WTC11 (cell line): ENCODE measurements around the gene WNT8B. TPM values are rescaled to one million over a fixed set of nuclear protein-coding genes. Genes with fewer than 3 reads are reported as not detected.

Source experiments
- ATAC-seq: fragments of 200-7000 bp; cut with Tn5 transposase; 2 replicates; pipeline ENCODE4 v1.10.0; 2021; ENCODE audit warnings: mild to moderate bottlenecking, moderate library complexity
- CTCF ChIA-PET: fragments of 300-600 bp; sonication (Branson Sonifier 250); formaldehyde crosslinking; loops from one replicate; lab custom pipeline; 2021; ENCODE audit warnings: antibody characterized with exemption; lab: Charles Lee
- POLR2A ChIA-PET: fragments of 350-600 bp; sonication (Branson Sonifier 250); formaldehyde crosslinking; loops from one replicate; lab custom pipeline; 2021; ENCODE audit warnings: antibody characterized with exemption; lab: Charles Lee
- DNase-seq: peaks from one replicate; pipeline ENCODE4 v3.0.0; 2021; ENCODE audit warnings: low spot score
- H3K27ac Mint-ChIP-seq: 2 replicates; pipeline ENCODE4 v1.8.0; 2021; ENCODE audit warnings: mixed read lengths
- H3K27me3 Mint-ChIP-seq: 2 replicates; pipeline ENCODE4 v1.8.0; 2021; ENCODE audit warnings: low read depth, mild to moderate bottlenecking, moderate library complexity, mixed read lengths
- H3K36me3 Mint-ChIP-seq: 2 replicates; pipeline ENCODE4 v1.8.0; 2021; ENCODE audit warnings: mixed read lengths
- H3K4me1 Mint-ChIP-seq: 2 replicates; pipeline ENCODE4 v1.8.0; 2022; ENCODE audit warnings: mixed read lengths
- H3K4me3 Mint-ChIP-seq: 2 replicates; pipeline ENCODE4 v1.8.0; 2021; ENCODE audit warnings: mild to moderate bottlenecking, moderate library complexity, mixed read lengths
- H3K9me3 Mint-ChIP-seq: 2 replicates; pipeline ENCODE4 v1.8.0; 2021; ENCODE audit warnings: mixed read lengths
- CBFB ChIP-seq: sonication (generic); formaldehyde crosslinking; IDR thresholded peaks from 2 replicates; pipeline ENCODE4 v1.8.1; 2022; ENCODE audit warnings: mild to moderate bottlenecking, low read depth, missing genetic modification reagents
- FOXP1 ChIP-seq: sonication (generic); formaldehyde crosslinking; IDR thresholded peaks from 2 replicates; pipeline ENCODE4 v1.8.0; 2022; ENCODE audit warnings: missing genetic modification reagents, mild to moderate bottlenecking, moderate library complexity, borderline replicate concordance
- GTF2I ChIP-seq: fragments of 250-450 bp; sonication (Bioruptor Pico); conservative IDR thresholded peaks from 2 replicates; pipeline ENCODE4 v1.4.0; 2021; ENCODE audit warnings: mild to moderate bottlenecking
- HMGA2 ChIP-seq: fragments of 250-450 bp; sonication (Bioruptor Pico); IDR thresholded peaks from 2 replicates; pipeline ENCODE4 v1.4.0; 2021; ENCODE audit warnings: mild to moderate bottlenecking, moderate library complexity
- JAZF1 ChIP-seq: fragments of 250-450 bp; sonication (Bioruptor Pico); IDR thresholded peaks from 2 replicates; pipeline ENCODE4 v1.9.0; 2021; ENCODE audit warnings: moderate library complexity, mild to moderate bottlenecking, inconsistent platforms
- KAT7 ChIP-seq: sonication (generic); formaldehyde crosslinking; IDR thresholded peaks from 2 replicates; pipeline ENCODE4 v1.8.1; 2023; ENCODE audit warnings: missing genetic modification reagents, mild to moderate bottlenecking, borderline replicate concordance
- MXD4 ChIP-seq: fragments of 250-450 bp; sonication (Bioruptor Pico); IDR thresholded peaks from 2 replicates; pipeline ENCODE4 v1.8.0; 2021; ENCODE audit warnings: mild to moderate bottlenecking, moderate library complexity, borderline replicate concordance
- MYBL2 ChIP-seq: sonication (generic); formaldehyde crosslinking; IDR thresholded peaks from 2 replicates; pipeline ENCODE4 v1.8.1; 2023; ENCODE audit warnings: mild to moderate bottlenecking, moderate library complexity, missing genetic modification reagents
- NFATC4 ChIP-seq: fragments of 250-450 bp; sonication (Bioruptor Pico); IDR thresholded peaks from 2 replicates; pipeline ENCODE4 v1.9.0; 2021; ENCODE audit warnings: mild to moderate bottlenecking
- OVOL2 ChIP-seq: fragments of 250-450 bp; sonication (Bioruptor Pico); IDR thresholded peaks from 2 replicates; pipeline ENCODE4 v1.9.0; 2021; ENCODE audit warnings: mild to moderate bottlenecking, borderline replicate concordance
- SMAD4 ChIP-seq: sonication (generic); formaldehyde crosslinking; IDR thresholded peaks from 2 replicates; pipeline ENCODE4 v1.8.0; 2022; ENCODE audit warnings: mild to moderate bottlenecking, missing genetic modification reagents
- SP1 ChIP-seq: sonication (generic); formaldehyde crosslinking; conservative IDR thresholded peaks from 2 replicates; pipeline ENCODE4 v1.8.1; 2022; ENCODE audit warnings: missing genetic modification reagents
- ZNF138 ChIP-seq: sonication (generic); formaldehyde crosslinking; conservative IDR thresholded peaks from 2 replicates; pipeline ENCODE4 v1.8.1; 2022; ENCODE audit warnings: mild to moderate bottlenecking, moderate library complexity, missing genetic modification reagents
- ZNF671 ChIP-seq: fragments of 250-450 bp; sonication (Bioruptor Pico); IDR thresholded peaks from 2 replicates; pipeline ENCODE4 v1.8.0; 2021; ENCODE audit warnings: mild to moderate bottlenecking
- total RNA-seq: library from RNA; stranded (reverse); gene quantifications from 3 replicates; pipeline ENCODE4 v1.2.3, GENCODE V29; 2021
- TF ChIP-seq, protein P1 (sequence below): sonication (generic); formaldehyde crosslinking; IDR thresholded peaks from 2 replicates; pipeline ENCODE4 v1.8.1; 2022; ENCODE audit warnings: low read depth, missing genetic modification reagents, borderline replicate concordance
- TF ChIP-seq, protein P2 (sequence below): sonication (generic); formaldehyde crosslinking; IDR thresholded peaks from 2 replicates; pipeline ENCODE4 v1.8.1; 2022; ENCODE audit warnings: mild to moderate bottlenecking, moderate library complexity, missing genetic modification reagents
- TF ChIP-seq, protein P3 (sequence below): fragments of 250-450 bp; sonication (Bioruptor Pico); IDR thresholded peaks from 2 replicates; pipeline ENCODE4 v2.1.2; 2022; ENCODE audit warnings: mild to moderate bottlenecking, moderate library complexity
- TF ChIP-seq, protein P4 (sequence below): fragments of 250-450 bp; sonication (Bioruptor Pico); IDR thresholded peaks from 2 replicates; pipeline ENCODE4 v1.9.0; 2021; ENCODE audit warnings: moderate library complexity, mild to moderate bottlenecking, inconsistent platforms, borderline replicate concordance

The WNT8B gene
- total RNA-seq, 1 experiment from 2014 or later, result 0.68 TPM

DNA sequence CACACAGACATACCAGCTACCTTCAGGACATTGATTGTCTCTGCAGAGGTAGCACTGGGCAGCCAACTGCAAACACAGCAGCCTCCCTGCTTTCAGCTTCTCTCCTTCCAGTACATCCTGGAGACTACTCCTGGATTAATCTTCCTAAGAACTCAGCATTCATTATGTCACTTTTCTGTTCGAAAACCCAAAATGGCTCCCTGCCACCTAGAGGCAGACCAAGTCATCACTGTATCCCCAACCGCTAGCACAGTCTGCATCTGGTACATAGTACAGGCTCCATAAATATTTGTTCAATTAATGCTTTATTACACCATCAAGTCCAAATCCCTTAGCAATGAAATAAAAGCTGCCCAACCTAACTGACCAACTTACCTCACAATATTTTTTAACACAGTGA lies 61.8 kb downstream of the WNT8B start:
- CTCF ChIA-PET, result interaction anchor here (3.4 kb wide), 1 partner anchor 11 kb away, joined by 10 read pairs; the partner anchor contains the start of gene HIF1AN

DNA sequence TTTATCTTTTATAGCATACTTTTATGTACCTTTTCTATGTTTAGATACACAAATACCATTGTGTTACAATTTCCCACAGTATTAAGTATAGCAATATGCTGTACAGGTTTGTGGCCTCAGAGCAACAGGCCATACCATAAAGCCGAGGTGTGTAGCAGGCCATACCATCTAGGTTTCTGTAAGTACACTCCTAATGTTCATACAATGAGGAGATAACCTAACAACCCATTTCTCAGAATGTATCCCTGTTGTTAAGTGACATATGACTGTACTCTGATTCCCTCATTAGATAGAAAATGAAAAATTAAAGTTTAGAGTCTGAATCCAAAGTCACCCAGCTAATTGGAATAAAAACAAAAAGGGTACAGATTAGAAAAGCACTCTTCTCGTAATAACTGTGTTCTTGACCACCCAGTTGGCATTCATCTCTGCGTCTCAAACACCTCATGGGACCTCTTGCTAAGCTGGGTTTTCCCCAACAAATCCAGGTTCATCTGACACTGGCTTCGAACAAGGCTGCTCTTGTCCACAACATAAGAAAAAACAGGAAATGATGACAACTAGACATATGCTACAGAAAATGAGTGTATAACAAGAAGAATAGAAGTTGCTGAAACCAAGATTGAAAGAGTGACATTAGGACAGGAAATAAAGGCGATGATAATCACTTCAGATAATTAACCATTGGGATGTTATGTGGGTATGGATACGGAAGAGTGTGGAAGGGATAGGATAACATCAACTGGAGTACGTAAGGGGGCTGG lies 65.5 kb downstream of the WNT8B start:
- peaks cover 13% of the 10 kb centered on the region for H3K4me1 Mint-ChIP-seq
- H3K27ac Mint-ChIP-seq, result no peak overlapping the region
- ATAC-seq, result no peak
- DNase-seq, result no peak
- peak overlapping the region; percentile 99 for H3K4me3 Mint-ChIP-seq
- TF ChIP-seq SP1 (CRISPR knock-in tag), result no peak
- TF ChIP-seq, protein P1, sequence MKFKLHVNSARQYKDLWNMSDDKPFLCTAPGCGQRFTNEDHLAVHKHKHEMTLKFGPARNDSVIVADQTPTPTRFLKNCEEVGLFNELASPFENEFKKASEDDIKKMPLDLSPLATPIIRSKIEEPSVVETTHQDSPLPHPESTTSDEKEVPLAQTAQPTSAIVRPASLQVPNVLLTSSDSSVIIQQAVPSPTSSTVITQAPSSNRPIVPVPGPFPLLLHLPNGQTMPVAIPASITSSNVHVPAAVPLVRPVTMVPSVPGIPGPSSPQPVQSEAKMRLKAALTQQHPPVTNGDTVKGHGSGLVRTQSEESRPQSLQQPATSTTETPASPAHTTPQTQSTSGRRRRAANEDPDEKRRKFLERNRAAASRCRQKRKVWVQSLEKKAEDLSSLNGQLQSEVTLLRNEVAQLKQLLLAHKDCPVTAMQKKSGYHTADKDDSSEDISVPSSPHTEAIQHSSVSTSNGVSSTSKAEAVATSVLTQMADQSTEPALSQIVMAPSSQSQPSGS (CRISPR knock-in tag), result no peak
- TF ChIP-seq OVOL2 (CRISPR knock-in tag), result no peak
- no peak for TF ChIP-seq GTF2I
- no peak for TF ChIP-seq MYBL2 (CRISPR knock-in tag)
- TF ChIP-seq FOXP1 (CRISPR knock-in tag), result no peak
- no peak for TF ChIP-seq SMAD4 (CRISPR knock-in tag)
- no peak for TF ChIP-seq NFATC4 (CRISPR knock-in tag)
- no peak for TF ChIP-seq CBFB (CRISPR knock-in tag)
- no peak for TF ChIP-seq ZNF671 (CRISPR knock-in tag)
- TF ChIP-seq KAT7 (CRISPR knock-in tag), result no peak
- TF ChIP-seq MXD4 (CRISPR knock-in tag), result no peak
- no peak for TF ChIP-seq JAZF1 (CRISPR knock-in tag)
- no peaks in the 10 kb centered on the region for H3K9me3 Mint-ChIP-seq
- no peaks in the 10 kb centered on the region for H3K27me3 Mint-ChIP-seq
- ChIA-PET POLR2A (no interaction called here), CTCF (interaction anchor here (0.6 to 2.7 kb wide), 3 partner anchors 7 to 13 kb away, joined by 3 to 16 read pairs (median 3); partner anchors contain the start of gene HIF1AN)
- peaks cover 26% of the 10 kb centered on the region for H3K36me3 Mint-ChIP-seq

More for the DNA sequence above, 61.8 kb downstream of the WNT8B start:
- TF ChIP-seq, protein P2, sequence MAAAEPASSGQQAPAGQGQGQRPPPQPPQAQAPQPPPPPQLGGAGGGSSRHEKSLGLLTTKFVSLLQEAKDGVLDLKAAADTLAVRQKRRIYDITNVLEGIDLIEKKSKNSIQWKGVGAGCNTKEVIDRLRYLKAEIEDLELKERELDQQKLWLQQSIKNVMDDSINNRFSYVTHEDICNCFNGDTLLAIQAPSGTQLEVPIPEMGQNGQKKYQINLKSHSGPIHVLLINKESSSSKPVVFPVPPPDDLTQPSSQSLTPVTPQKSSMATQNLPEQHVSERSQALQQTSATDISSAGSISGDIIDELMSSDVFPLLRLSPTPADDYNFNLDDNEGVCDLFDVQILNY (CRISPR knock-in tag), result no peak
- peaks cover 26% of the 10 kb centered on the region for H3K36me3 Mint-ChIP-seq
- POLR2A ChIA-PET, result no interaction called here
- no peak overlapping the region for H3K27ac Mint-ChIP-seq
- H3K9me3 Mint-ChIP-seq, result no peaks in the 10 kb centered on the region
- H3K27me3 Mint-ChIP-seq, result peaks cover 15% of the 10 kb centered on the region
- peaks cover 6% of the 10 kb centered on the region for H3K4me1 Mint-ChIP-seq
- no peak for DNase-seq
- no peak overlapping the region for H3K4me3 Mint-ChIP-seq
- ATAC-seq, result no peak

DNA sequence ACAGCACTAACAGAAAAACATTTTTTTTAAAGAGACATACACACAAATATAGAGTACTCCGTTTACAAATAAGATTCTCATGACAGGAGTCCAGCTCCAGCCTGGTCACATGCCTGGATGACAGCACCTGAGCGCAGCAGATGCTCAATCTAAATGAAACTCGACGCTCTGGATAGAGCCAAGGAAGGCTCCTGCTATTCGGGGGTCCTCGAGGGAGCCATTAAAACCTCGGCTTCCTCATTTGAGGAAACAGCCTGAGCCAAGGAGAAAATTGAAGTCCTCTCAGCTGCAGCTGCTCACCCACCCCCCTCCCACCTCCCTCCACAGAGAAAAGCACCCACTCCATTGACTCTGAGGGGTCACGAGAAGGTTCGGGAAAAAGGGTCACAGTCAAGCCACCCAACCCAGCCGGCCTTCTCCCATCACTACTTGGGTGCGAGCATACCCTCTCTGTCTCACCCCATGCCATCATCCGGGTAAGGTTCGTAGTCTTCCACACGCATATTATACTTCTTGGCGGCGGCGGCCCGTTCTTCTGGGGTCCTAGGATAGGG lies 66.2 kb downstream of the WNT8B start:
- no peak overlapping the region for H3K27ac Mint-ChIP-seq
- peak overlapping the region; percentile 99 for H3K4me3 Mint-ChIP-seq
- CTCF ChIA-PET, result interaction anchor here (2.7 kb wide), 1 partner anchor 10 kb away, joined by 16 read pairs; no protein-coding TSS in a partner anchor
- POLR2A ChIA-PET, result no interaction called here
- ATAC-seq (no peak), DNase-seq (no peak)
- peaks cover 26% of the 10 kb centered on the region for H3K36me3 Mint-ChIP-seq
- no peaks in the 10 kb centered on the region for H3K9me3 Mint-ChIP-seq
- peaks cover 13% of the 10 kb centered on the region for H3K4me1 Mint-ChIP-seq
- TF ChIP-seq HMGA2 (CRISPR knock-in tag) (no peak), ZNF138 (CRISPR knock-in tag) (peak; percentile 13; the same call in 1 of the 2 replicates)
- TF ChIP-seq, protein P3, sequence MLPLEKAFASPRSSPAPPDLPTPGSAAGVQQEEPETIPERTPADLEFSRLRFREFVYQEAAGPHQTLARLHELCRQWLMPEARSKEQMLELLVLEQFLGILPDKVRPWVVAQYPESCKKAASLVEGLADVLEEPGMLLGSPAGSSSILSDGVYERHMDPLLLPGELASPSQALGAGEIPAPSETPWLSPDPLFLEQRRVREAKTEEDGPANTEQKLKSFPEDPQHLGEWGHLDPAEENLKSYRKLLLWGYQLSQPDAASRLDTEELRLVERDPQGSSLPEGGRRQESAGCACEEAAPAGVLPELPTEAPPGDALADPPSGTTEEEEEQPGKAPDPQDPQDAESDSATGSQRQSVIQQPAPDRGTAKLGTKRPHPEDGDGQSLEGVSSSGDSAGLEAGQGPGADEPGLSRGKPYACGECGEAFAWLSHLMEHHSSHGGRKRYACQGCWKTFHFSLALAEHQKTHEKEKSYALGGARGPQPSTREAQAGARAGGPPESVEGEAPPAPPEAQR, result no peak
- TF ChIP-seq, protein P4, sequence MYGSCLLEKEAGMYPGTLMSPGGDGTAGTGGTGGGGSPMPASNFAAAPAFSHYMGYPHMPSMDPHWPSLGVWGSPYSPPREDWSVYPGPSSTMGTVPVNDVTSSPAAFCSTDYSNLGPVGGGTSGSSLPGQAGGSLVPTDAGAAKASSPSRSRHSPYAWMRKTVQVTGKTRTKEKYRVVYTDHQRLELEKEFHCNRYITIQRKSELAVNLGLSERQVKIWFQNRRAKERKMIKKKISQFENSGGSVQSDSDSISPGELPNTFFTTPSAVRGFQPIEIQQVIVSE (CRISPR knock-in tag), result no peak
- H3K27me3 Mint-ChIP-seq, result no peaks in the 10 kb centered on the region
